HG02870 (cell line): Measurements from ENCODE around the gene PTCD2.
"Not testable (repeated sequence)": the region's sequence is repeated elsewhere in the genome, so short reads cannot be mapped to it uniquely, and the experiment has no call there.

Experiments
- ATAC-seq: cut with Tn5 transposase; IDR thresholded peaks from one replicate; pipeline ENCODE4 v1.9.1; 2021; ENCODE audit warnings: mild to moderate bottlenecking, moderate library complexity; ENCODE audit not compliant: unreplicated experiment

PTCD2 gene

DNA sequence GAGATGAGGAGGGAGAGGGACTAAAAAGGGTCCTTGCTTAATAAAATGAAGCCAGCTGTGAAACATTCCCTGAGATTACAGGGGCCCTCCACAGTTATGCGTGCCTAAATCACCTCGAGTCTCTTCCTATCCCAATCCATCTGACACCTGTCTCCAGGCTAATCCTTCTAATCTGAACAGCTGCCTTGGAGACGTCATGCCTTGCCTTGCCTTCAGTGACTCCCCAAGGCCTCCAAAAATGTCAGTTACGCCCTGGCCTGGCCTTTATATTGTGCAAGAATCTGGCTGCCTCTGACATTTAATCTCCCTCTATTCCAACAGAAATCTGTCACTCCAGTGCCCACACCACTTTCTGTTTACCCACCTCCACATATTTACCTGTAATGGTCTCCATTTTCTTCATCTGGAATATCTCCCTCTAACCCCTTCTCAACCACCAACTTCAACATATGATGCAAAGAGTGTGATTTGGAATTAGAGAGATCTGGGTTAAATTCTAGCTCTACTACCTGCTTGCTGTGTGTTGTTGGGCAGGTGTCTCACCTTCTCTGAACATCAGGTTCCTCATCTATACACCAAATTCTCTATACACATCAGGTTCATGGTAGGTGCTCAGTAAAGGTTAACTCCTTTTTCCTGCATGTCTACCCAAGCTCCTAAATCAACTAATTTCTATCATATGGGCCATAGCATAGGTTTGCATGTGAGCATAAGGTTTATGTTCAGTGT is 57.9 kb downstream of the PTCD2 start:
- ATAC-seq = no peak

DNA sequence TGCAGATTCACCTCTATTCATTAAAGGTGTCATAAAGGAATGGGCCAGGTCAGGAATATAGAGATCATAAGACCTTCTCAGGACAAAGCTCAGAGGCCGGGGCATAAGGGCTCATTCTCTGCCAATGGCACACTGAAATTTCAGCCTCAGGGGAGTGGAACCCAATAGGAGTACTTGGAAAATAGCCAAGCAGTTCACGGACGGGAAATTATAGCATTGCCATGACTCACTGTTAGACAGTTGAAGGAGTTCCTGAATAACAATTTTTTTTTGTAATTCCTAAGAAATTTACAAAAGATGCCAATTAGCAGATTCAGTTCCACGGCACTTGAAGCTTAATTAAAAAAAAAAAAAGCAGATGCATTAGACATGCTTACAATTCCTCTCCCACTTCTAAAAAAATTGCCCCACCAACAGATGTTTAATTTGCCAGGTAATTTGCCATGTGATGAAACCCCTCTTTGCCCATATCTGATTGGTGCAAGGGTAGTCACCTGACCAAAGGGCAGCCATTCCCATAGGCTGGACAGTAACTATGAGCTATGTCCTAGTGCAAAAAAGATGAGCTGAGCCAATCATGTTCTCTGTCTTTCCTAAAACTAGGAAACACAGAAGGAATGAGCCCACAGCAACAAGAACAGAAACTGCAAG is 58.6 kb downstream of the PTCD2 start:
- no peak for ATAC-seq

DNA sequence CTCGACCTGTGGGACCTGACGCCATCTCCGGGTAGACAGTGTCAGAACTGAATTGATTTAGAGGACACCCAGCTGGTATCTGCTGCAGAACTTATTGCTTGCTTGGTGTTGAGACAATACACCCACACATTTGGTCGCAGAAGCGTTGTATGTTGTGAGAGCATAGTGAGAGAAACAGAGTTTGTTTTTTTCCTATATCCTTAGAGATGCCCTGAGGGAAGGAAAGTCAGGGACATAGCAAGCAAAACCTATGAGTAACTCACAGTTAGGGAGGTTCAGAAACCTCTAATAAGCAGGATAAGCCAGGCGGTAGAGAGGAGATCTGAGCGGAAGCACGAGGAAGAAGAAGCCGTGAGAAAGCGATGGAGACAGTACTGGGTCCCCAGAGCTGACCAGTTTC is 59.8 kb downstream of the PTCD2 start:
- no peak for ATAC-seq

DNA sequence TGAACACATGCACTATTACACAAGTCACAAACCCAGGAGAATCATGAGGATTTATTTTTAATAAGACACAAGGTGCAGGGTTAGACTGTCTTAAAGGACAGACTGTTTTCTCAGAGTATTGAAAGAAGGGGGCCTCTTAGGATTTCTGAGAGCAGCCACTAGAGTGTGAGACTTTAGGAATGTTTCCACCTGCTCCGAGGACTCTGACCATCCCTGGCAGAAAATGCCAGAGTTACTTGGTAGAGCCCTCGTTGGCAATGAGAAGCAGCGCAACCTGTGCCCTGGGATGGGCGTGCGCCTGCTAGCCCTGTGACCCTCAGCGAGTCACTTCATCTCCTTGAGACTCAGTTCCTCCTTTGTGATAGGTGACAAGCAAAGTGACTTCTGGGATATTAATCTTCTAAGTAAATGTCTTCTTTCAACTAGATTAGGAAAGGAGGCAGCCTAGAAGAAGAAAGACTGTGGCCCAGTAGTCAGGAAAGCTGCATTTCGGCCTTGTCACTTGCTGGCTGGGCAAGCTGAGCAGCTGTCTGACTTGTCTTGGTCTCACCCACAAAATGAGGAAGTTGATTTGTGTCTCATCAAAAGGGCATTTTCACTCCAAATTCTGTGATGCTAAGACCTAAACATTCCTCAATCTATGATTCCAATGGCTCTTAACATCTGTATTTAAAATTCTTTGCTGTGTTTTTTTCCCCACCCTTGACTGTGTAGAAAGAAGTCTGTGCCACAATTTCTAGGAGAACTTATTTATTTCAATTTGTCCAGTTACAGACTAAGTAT is 60.5 kb downstream of the PTCD2 start:
- no peak for ATAC-seq

DNA sequence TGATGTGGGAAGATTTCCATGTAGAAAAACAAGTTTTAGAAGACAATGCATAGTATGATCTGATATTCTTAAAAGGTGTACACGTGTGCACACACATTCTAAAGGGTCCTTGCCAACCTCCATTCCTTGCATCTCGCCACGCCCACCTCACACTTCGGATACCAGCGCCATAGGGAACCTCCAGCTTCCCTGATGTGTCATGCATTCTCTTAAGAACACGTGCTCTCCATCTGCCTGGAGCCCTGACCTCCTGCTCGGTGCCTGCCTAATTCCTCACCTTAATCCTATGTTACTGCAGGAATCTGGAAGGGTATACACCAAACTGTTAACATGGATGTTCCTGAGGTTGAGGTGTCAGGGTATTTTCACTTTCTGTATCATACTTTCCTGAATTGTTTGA is 63.1 kb downstream of the PTCD2 start:
- ATAC-seq = no peak

DNA sequence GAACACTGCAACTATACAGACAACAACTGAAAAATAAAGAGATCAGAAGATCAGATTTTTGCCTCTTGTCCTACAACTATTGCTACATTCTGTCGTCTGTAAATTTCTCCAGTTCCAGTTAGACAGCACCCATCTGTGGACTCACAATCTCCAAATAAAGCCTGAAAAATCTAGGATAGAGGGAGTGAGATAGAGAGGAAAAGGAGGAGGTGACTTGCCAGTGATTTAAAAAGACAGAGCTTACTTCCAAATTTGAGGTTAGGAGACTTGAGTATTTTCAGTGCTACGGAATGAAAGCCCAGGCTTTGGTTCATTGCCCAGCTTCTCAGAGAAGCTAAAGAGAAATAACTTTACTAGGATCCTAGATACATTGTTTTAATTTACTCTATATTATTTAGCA is 63.6 kb downstream of the PTCD2 start:
- no peak for ATAC-seq

DNA sequence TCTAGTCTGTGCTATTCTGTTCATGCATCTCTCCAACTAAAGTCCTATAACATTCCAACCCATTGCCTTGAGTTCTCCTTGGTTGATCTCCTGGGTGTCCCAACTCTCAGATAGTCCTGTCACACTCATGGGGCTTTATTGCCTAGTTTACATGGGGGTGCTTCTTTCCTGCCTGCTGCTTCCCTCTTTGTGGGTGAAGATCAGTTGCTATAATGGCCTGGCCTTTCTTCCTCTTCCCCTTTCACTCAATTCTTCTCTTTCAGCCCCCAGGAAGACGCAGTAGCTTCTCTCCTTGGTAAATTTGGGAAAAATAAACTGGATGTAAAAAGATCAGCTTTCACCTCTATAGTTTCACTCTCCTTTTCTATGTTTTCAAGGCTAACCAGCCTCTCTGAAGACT is 66.5 kb downstream of the PTCD2 start:
- no peak for ATAC-seq

DNA sequence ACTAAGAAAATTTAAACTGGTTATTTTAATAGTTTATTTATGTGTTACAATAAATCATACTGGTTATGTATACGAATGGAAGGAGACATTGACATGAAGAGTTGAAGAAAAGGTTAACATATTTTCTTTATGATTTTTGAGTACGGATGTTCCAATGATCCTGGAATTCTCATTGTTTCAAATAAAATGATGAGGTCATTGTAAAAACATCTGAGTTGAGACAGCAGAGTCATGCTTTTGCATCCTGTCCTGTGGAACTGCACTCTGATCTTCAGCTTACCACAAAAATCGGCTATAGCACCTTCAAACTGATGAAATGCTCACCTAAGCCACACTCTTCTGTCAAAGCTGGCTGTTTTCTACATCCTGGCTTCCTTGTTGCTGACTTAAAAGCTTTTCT is 67.8 kb downstream of the PTCD2 start:
- no peak for ATAC-seq

DNA sequence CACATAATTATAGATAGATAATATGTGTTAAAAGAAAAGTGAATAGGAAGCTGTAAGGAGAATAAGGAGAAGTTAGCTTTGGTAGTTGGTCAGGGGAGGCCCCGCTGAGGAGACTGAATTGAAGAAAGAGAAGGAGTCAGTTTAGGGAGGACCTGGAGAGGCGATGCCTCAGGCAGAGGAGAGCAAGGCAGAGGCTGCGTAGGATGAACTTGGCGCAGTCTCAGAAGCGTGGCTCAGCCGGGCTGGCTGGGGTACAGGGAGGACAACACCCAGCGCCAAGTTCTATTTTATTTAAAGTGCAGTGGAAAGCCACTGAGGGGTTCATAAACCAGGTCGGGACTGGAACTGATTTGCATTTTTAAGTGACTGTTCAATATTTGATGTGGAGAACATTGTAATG is 68.5 kb downstream of the PTCD2 start:
- no peak for ATAC-seq

DNA sequence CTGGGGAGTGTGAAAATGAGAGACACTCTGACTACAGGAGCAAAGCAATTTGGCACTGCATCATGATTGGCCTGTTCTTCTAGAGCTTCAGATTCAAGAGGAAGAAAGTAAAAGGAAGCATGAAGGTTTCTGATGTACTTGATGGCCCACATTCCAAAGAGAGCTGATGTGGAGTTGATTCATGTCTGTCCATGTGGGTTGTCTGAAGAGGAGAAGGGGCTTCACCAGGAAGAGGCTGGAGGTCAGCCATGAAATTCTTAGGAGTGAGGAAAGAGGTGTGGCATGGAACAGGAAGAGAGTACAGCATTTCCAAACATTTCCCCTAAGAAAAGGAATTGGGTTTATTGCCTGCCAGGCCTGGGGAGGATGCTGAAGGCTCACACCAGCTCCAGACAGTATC is 70.7 kb downstream of the PTCD2 start:
- no peak for ATAC-seq

DNA sequence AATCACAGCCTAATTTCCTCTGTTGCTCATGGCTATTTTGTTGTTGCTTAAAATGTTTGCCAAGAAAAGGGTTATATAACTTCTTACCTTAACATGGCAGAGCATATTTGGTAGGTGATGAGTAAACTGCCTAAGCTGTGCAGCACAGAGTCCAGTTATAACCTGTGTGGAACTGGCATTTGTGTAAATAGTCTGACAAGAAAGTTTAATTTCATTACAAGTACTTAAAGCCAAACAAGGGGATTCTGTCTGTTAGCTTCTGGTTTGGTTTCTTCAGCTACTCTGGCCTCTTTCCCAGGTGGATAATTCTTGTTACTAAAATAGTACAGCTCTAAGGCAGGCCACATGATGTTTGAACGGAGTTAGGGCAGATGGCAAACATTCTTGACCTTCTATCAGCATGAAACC is 72.2 kb downstream of the PTCD2 start:
- ATAC-seq = no peak

DNA sequence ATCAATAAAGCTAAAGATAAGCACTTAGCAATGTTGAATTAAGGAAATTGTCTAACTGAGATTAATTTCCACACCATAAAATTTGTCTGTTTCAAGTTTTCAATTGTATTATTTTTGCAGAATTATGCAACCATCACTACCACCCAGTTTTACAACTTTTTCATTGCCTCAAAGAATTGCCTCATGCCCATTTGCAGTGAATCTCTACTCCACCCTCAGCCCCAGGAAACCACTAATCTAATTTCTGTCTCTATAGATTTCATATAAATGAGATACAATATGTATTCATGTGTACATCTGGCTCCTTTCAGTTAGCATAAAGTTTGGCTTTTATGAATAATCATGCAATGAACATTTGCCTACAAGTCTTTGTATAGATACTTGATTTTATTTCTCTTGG is 72.9 kb downstream of the PTCD2 start:
- no peak for ATAC-seq

DNA sequence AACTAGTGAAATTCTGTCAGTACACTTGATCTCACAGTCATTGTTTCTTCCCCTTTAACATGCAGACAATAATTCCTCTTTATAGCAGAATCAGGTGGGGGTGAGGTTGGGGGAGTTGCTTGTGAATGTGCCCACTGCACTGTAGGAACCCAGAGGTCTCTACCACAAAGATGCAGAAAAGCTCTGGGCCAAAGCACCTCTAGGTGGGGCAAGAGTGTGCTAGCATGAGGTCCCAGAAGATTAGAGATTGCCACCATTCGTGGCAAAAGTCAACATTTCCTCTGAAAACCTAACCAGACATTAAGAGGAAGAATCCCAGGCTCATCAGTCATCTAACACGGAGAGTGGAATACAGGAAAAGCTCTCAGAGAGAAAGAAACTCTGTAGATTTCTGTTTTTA is 74.5 kb downstream of the PTCD2 start:
- no peak for ATAC-seq

DNA sequence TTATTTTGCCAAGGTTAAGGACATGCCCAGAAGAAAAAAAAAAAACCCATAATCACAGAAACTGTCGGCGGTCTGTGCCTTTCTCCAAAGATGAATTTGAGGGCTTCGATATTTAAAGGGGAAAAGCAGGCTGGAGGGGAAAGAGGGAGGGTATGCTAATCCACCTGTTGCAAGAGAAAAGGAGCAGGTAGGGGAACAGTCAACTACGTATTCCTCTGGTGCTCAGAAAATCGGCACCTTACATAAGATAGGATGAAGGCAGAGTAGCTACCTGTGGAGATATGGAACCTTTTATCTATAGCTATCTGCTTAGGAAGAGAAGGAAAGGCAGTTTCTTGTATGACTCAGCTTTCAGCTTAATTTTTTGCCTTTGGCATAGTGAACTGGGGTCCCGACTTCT is 77.7 kb downstream of the PTCD2 start:
- ATAC-seq = no peak

DNA sequence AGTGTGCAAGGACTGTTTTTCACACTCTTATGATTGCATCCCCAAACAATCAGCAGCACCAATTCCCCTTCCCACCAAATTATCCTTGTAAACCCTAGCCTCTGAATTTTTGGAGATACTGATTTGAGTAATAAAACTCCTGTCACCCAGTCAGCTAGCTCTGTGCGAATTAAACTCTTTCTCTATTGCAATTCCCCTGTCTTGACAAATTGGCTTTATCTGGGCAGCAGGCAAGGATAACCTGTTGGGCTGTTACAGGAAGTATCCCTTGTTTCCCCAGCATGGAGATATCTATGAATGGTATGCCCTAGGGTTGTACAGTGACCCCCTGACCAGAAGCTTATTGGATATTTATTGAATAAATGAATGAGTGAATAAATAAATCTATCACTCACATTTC is 80.8 kb downstream of the PTCD2 start:
- no peak for ATAC-seq

DNA sequence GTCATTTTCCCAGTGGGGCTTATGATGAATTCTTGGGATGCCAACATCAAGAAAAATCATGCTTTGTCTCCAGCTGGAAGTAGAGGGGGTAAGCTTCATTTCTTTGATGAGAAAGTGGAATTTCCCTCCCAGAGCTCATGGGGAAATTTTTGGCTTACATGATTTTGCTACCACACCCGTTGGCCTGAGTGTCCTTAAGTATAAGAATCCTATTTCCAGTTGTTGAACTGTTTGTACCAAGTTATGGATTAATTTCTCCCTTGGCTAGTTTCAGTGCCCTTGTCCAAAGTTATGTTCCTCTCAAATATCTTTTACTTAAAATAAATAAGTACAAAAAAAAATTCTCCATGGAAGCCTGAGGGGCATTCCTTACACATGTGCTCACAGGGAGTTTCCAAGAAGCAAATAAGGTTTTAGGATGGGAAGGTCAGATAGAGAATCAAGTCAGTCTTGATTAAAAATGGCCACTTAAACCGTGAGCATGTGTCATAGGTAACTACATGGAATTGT is 82.3 kb downstream of the PTCD2 start:
- no peak for ATAC-seq

DNA sequence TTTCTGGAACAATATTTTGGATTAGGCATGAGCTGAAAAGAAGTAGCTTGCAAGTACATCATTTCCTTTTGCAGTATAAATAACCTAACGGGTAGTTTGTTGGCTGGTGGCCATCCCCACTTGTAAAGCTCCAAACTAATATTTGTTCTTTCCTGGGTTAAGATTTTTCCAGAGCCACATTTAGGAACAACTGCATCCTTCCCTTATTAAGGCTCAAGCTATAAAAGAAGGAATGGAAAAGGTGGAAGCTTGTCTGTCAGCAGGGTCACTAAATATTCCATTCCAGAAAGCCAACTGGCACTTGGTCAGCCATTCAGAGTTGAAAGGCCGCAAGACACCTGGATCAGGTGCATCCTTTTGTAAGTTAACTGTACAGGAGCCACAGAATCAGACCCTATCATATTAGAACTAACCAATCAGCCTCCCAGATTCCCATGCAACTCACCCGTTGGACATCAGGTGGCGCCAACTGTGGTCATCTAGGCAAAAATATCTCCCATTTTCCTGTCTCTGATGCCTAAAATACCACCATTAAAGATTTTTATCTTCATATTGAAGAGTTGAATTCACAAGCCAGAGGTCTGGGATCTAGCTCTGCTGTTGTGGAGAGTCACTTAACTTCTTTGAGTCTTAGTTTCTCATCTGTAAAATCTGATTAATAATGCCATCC is 82.9 kb downstream of the PTCD2 start:
- no peak for ATAC-seq

DNA sequence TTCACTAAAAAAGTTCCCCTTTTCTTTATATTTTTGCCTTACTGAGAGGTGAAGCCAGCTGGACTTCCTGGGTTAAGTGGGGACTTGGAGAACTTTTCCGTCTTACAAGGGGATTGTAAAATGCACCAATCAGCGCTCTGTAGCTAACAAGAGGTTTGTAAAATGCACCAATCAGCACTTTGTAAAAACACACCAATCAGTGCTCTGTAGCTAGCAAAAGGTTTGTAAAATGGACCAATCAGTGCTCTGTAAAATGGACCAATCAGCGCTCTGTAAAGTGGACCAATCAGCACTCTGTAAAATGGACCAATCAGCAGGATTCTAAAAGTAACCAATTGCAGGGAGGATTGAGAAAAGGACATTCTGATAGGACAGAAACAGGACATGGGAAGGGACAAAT is 84.6 kb downstream of the PTCD2 start:
- not testable (repeated sequence) for ATAC-seq

DNA sequence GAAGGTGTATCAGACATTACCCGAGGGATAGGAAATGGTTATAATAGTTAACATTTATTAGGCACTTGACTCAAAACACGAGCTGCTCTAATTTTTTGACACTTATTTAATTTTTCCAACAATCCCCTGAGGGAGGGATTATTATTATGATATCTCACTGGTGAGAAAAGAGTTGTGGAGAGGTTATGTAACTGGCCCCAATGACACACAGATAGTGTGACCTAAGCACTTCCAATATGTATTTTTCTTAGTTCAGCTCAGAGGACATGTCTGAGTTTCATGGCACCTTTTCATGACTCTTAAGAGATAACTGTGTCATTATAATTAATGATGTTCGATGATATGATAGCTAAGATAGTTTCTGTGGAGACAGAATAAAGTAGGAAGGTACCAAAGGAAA is 86.9 kb downstream of the PTCD2 start:
- ATAC-seq = no peak

DNA sequence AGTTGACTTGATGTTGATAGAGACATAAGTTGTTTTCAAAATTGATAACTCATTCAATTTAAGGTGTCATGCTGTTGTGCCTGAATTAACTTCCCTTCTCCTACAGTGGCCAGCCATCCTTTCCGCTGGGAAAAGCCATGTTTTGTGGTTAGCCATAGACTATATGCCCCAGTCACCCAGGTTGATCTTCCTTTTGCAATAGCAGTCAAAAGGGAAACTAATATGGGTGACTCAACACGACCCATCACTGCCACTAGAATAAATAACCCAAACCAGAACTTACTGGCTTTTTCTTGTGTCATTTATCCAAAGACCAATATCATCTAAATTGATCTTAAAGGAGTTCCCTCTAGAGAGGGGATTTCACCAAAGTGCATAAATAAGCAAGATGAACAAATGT is 87.4 kb downstream of the PTCD2 start:
- ATAC-seq = no peak

DNA sequence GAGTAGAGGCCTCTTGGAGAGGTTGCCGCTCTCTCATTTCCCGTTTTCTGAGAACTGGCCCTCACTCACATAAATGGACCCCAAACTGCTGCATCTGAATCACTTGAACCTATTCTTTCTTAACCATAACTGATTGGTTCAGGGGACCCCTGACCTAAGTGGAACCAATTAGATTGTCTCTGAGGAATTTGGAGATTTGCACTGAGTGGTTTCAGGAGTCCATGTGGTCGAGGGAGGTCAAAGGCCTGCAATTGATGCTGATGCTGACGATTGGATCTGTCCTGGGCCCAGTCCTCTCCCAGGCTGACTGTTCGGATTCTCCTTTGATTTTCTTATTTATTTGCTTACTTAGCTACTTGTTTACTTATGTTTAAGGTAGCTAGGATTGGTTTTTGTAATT is 88.0 kb downstream of the PTCD2 start:
- no peak for ATAC-seq
